HCT116 (cell line): ENCODE data around the gene KRT17. TPM values are rescaled to one million over a fixed set of nuclear protein-coding genes. Genes with fewer than 3 reads are reported as not detected.
A peak's percentile ranks its signal among the peaks of the same experiment; 100 is the strongest.

Experiments used
- ATAC-seq: fragments of 200-7000 bp; cut with Tn5 transposase; 2 replicates; pipeline ENCODE4 v1.9.1; 2020; ENCODE audit warnings: mild to moderate bottlenecking, moderate library complexity
- BruUV-seq: library from RNA; stranded (reverse); fragments of 400-500 nt; replicated peaks from 2 replicates; lab custom pipeline; 2021; lab: Mats Ljungman, UMichigan
- CTCF ChIA-PET: fragments of 300-600 bp; sonication (Branson Sonifier 250); formaldehyde crosslinking; loops from one replicate; lab custom pipeline; 2021; ENCODE audit warnings: antibody characterized with exemption; lab: Charles Lee
- POLR2A ChIA-PET: fragments of 300-600, 350-600 bp; sonication (Branson Sonifier 250); formaldehyde crosslinking; loops from one replicate; lab custom pipeline; 2021; ENCODE audit warnings: antibody characterized with exemption; lab: Charles Lee
- RAD21 ChIA-PET, 2 experiments: fragments of 300-600 bp; sonication (Branson Sonifier 250); formaldehyde crosslinking; loops; one replicate each; lab custom pipeline; 2023; ENCODE audit warnings: low total read pairs in 2 of 2; ENCODE audit not compliant: uncharacterized antibody in 2 of 2, unreplicated experiment in 2 of 2, low non-redundant PET in 1 of 2; lab: Charles Lee
- DNase-seq: peaks from one replicate; pipeline ENCODE4 v3.0.0-alpha.2; 2010; ENCODE audit warnings: low read depth, low spot score
- H2AFZ ChIP-seq: fragments of 200-600 bp; shearing (Covaris generic), sonication (generic); 2 replicates; pipeline ENCODE4 v1.6.1; 2017; ENCODE audit warnings: low read depth, mixed run types, mixed read lengths, antibody characterized with exemption, low read length; ENCODE audit not compliant: poor library complexity, severe bottlenecking
- H3K27ac ChIP-seq: 2 replicates; pipeline ENCODE4 v1.5.1; 2012; ENCODE audit warnings: low read depth, low read length
- H3K27me3 ChIP-seq: fragments of 200-600 bp; sonication (generic); 2 replicates; pipeline ENCODE4 v1.6.1; 2016; ENCODE audit warnings: mixed run types, low read length, mixed read lengths; ENCODE audit not compliant: insufficient read depth
- H3K36me3 ChIP-seq, 2 experiments: fragments of 200-500 bp in 1 of 2; fragments of 200-600 bp in 1 of 2; sonication (Bioruptor generic) in 1 of 2; sonication (generic) in 1 of 2; 2 replicates each; pipeline versions ENCODE4 v1.5.1 to v1.6.1; 2014 to 2016; ENCODE audit warnings: low read length in 2 of 2, inconsistent platforms in 1 of 2, mixed read lengths in 1 of 2, mixed run types in 1 of 2; ENCODE audit not compliant: insufficient read depth in 2 of 2, control insufficient read depth in 1 of 2
- H3K4me1 ChIP-seq, 2 experiments: fragments of 200-600 bp in 1 of 2; sonication (generic) in 1 of 2; 2 replicates each; pipeline versions ENCODE4 v1.5.1 to v1.6.1; 2012 to 2017; ENCODE audit warnings: low read length in 2 of 2, inconsistent platforms in 1 of 2, mild to moderate bottlenecking in 1 of 2, mixed read lengths in 1 of 2, mixed run types in 1 of 2, moderate library complexity in 1 of 2; ENCODE audit not compliant: insufficient read depth in 2 of 2, control insufficient read depth in 1 of 2
- H3K4me2 ChIP-seq: fragments of 200-600 bp; sonication (generic); 2 replicates; pipeline ENCODE4 v1.6.1; 2017; ENCODE audit warnings: mixed run types, low read length, mixed read lengths
- H3K4me3 ChIP-seq, 2 experiments: fragments of 200-600 bp in 1 of 2; sonication (generic) in 1 of 2; replicated peaks in 1 of 2; 2 replicates each; pipeline ENCODE4 v1.5.1; 2011 to 2016; ENCODE audit warnings: low read length in 2 of 2, control low read depth in 1 of 2, low read depth in 1 of 2, mild to moderate bottlenecking in 1 of 2, mixed read lengths in 1 of 2, mixed run types in 1 of 2
- H3K79me2 ChIP-seq: fragments of 200-600 bp; sonication (generic); 2 replicates; pipeline ENCODE4 v1.6.1; 2017; ENCODE audit warnings: mild to moderate bottlenecking, mixed run types, low read length, moderate library complexity, mixed read lengths; ENCODE audit not compliant: insufficient read depth
- H3K9ac ChIP-seq: fragments of 200-600 bp; sonication (generic); 2 replicates; pipeline ENCODE4 v1.6.1; 2016; ENCODE audit warnings: low read length, mixed read lengths
- H3K9me2 ChIP-seq: fragments of 200-600 bp; sonication (generic), shearing (Covaris generic); 2 replicates; pipeline ENCODE4 v1.6.1; 2017; ENCODE audit warnings: mixed run types, mild to moderate bottlenecking, moderate library complexity; ENCODE audit not compliant: insufficient read depth
- H3K9me3 ChIP-seq, 2 experiments: fragments of 200-500 bp in 1 of 2; fragments of 200-600 bp in 1 of 2; sonication (Bioruptor generic) in 1 of 2; sonication (generic) in 1 of 2; 2 replicates each; pipeline ENCODE4 v1.6.1; 2014 to 2017; ENCODE audit warnings: low read length in 2 of 2, mixed read lengths in 2 of 2, inconsistent platforms in 1 of 2, low read depth in 1 of 2, mild to moderate bottlenecking in 1 of 2, mixed run types in 1 of 2, moderate library complexity in 1 of 2; ENCODE audit not compliant: control insufficient read depth in 1 of 2, insufficient read depth in 1 of 2
- H4K20me1 ChIP-seq: fragments of 200-600 bp; sonication (generic), shearing (Covaris generic); 2 replicates; pipeline ENCODE4 v1.6.1; 2017; ENCODE audit warnings: mixed run types, mild to moderate bottlenecking, moderate library complexity; ENCODE audit not compliant: insufficient read depth
- ATF3 ChIP-seq: IDR thresholded peaks from 2 replicates; pipeline ENCODE4 v1.6.1; 2012
- CBX3 ChIP-seq: IDR thresholded peaks from 2 replicates; pipeline ENCODE4 v1.6.1; 2012; ENCODE audit warnings: low read depth
- ELF1 ChIP-seq: IDR thresholded peaks from 2 replicates; pipeline ENCODE4 v1.6.1; 2012; ENCODE audit warnings: low read depth, borderline replicate concordance
- EZH2phosphoT487 ChIP-seq: fragments of 200-600 bp; IDR thresholded peaks from 2 replicates; pipeline ENCODE4 v1.6.1; 2018; ENCODE audit warnings: antibody characterized with exemption, borderline replicate concordance
- FOSL1 ChIP-seq: IDR thresholded peaks from 2 replicates; pipeline ENCODE4 v1.6.1; 2012; ENCODE audit warnings: low read depth
- JUND ChIP-seq: IDR thresholded peaks from 2 replicates; pipeline ENCODE4 v1.6.1; 2012
- MAX ChIP-seq: IDR thresholded peaks from 2 replicates; pipeline ENCODE4 v1.6.1; 2012
- POLR2A ChIP-seq: IDR thresholded peaks from 2 replicates; pipeline ENCODE4 v1.7.0; 2011; ENCODE audit warnings: borderline replicate concordance; ENCODE audit not compliant: insufficient read depth, insufficient read length; ENCODE audit errors: extremely low read depth
- REST ChIP-seq: IDR thresholded peaks from 2 replicates; pipeline ENCODE4 v1.6.1; 2012; ENCODE audit warnings: low read depth
- ZBTB33 ChIP-seq: IDR thresholded peaks from 2 replicates; pipeline ENCODE4 v1.6.1; 2011; ENCODE audit warnings: mild to moderate bottlenecking, low read length, moderate library complexity; ENCODE audit not compliant: insufficient replicate concordance; ENCODE audit errors: extremely low read depth
- intact Hi-C: fragments of 100-400 bp; cut with micrococcal nuclease; formaldehyde crosslinking; loops from 2 replicates; pipeline ENCODE4 v1.10.0; 2022
- total RNA-seq: library from RNA; stranded (reverse); gene quantifications from one replicate; pipeline ENCODE4 v1.2.1, GENCODE V29; 2021; ENCODE audit not compliant: unreplicated experiment

KRT17 gene
- total RNA-seq, 1 experiment from 2014 or later: not detected

- no peaks in the 10 kb centered on the region for H3K9me3 ChIP-seq
- H4K20me1 ChIP-seq: no peaks in the 10 kb centered on the region
- H3K27me3 ChIP-seq: no peaks in the 10 kb centered on the region
- TF ChIP-seq POLR2A: no peak
- TF ChIP-seq MAX: peak; percentile 25; the same call in 1 of the 2 replicates
- TF ChIP-seq ATF3: no peak
- peak overlapping the region; percentile 82 for H3K4me2 ChIP-seq
- peaks cover 53 to 97% of the 10 kb centered on the region in 2 experiments for H3K4me1 ChIP-seq
- H2AFZ ChIP-seq: no peak overlapping the region
- ChIA-PET CTCF (interaction anchor here (2.4 to 11.1 kb wide), 2 partner anchors 12 to 103 kb away, joined by 30 to 217 read pairs; no protein-coding TSS in a partner anchor), RAD21 (interaction anchor here in 1 of 2 experiments (0.7 to 0.8 kb wide), 3 partner anchors 9 to 979 kb away, joined by 3 to 5 read pairs (median 4); no protein-coding TSS in a partner anchor), POLR2A (interaction anchor here (1.0 kb wide), 1 partner anchor 14 kb away, joined by 3 read pairs; no protein-coding TSS in a partner anchor)
- no peak overlapping the region for H3K4me3 ChIP-seq
- peak overlapping the region; percentile 61 for H3K27ac ChIP-seq
- H3K79me2 ChIP-seq: no peaks in the 10 kb centered on the region
- no peaks in the 10 kb centered on the region for H3K9me2 ChIP-seq
- BruUV-seq: no TSS peak
- H3K36me3 ChIP-seq: no peaks in the 10 kb centered on the region
- intact Hi-C loops: no loop called here
- no peak for DNase-seq
- ATAC-seq: peak; percentile 20
- peak overlapping the region; percentile 67 for H3K9ac ChIP-seq
These were observed 27.5 kb upstream of the KRT17 start for GRCh38 chr17:41651625-41652460.

GRCh38 chr17:41650794-41651624, 26.6 kb upstream of the KRT17 start:
- POLR2A ChIA-PET: no interaction called here
- Histone ChIP-seq H3K9me2 (no peaks in the 10 kb centered on the region), H3K27ac (peak overlapping the region; percentile 61), H3K9ac (peak overlapping the region; percentile 67), H3K9me3 (no peaks in the 10 kb centered on the region), H4K20me1 (no peaks in the 10 kb centered on the region), H3K4me3 (no peak overlapping the region), H3K27me3 (no peaks in the 10 kb centered on the region), H3K4me2 (peak overlapping the region; percentile 82), H2AFZ (no peak overlapping the region), H3K36me3 (no peaks in the 10 kb centered on the region), H3K79me2 (no peaks in the 10 kb centered on the region), H3K4me1 (peaks cover 53 to 94% of the 10 kb centered on the region in 2 experiments)
- CTCF ChIA-PET: interaction anchor here (7.8 to 11.1 kb wide), 2 partner anchors 13 to 101 kb away, joined by 142 to 217 read pairs; no protein-coding TSS in a partner anchor
- no TSS peak for BruUV-seq
- RAD21 ChIA-PET: interaction anchor here (0.7 to 1.5 kb wide), 4 partner anchors 10 to 978 kb away, joined by 3 to 5 read pairs (median 4); no protein-coding TSS in a partner anchor
- DNase-seq (no peak), ATAC-seq (no peak)
- intact Hi-C loops: no loop called here
- TF ChIP-seq JUND (no peak), ELF1 (no peak), FOSL1 (no peak), CBX3 (no peak), REST (no peak), ZBTB33 (no peak), EZH2phosphoT487 (no peak)
